Subcutaneous adipose tissue (tissue), 4 donors: Measurements from ENCODE around the gene SEMA7A. TPM values are rescaled to one million over a fixed set of nuclear protein-coding genes. Genes with fewer than 3 reads are reported as not detected.

Experiments used
- CTCF ChIP-seq: fragments of 450-650 bp; IDR thresholded peaks from one replicate; pipeline ENCODE4 v1.5.1; 2016; ENCODE audit warnings: low read depth, mild to moderate bottlenecking, control low read depth, antibody characterized with exemption, moderate library complexity
- total RNA-seq, 4 donors: library from RNA; depleted of rRNA; stranded (reverse); fragments of >200 nt; gene quantifications; one replicate each; pipeline ENCODE4 v1.1.0, GENCODE V29; 2016

The SEMA7A gene
- total RNA-seq, 4 donors from 2014 or later = 0.38 to 2.4 (median 0.74) TPM

GRCh38 chr15:74399511-74400312 lies 34.0 kb downstream of the SEMA7A start:
- TF ChIP-seq CTCF = no peak

- TF ChIP-seq CTCF = no peak
Measured at GRCh38 chr15:74399100-74399499, 34.7 kb downstream of the SEMA7A start.

GRCh38 chr15:74398183-74398582 lies 35.6 kb downstream of the SEMA7A start:
- TF ChIP-seq CTCF = no peak

GRCh38 chr15:74397239-74398068 lies 36.3 kb downstream of the SEMA7A start:
- TF ChIP-seq CTCF = no peak

GRCh38 chr15:74396445-74397238 lies 37.1 kb downstream of the SEMA7A start:
- TF ChIP-seq CTCF = no peak

- TF ChIP-seq CTCF = no peak
Measured at GRCh38 chr15:74396146-74396438, 37.7 kb downstream of the SEMA7A start.
